Upper lobe of left lung (tissue), 6 donors: Measurements from ENCODE around the gene GLOD5. TPM values are rescaled to one million over a fixed set of nuclear protein-coding genes. Genes with fewer than 3 reads are reported as not detected.

ENCODE experiments used
- ATAC-seq, 2 donors: fragments of 200-7000 bp; cut with Tn5 transposase; one replicate each; pipeline ENCODE4 v1.9.1; 2022; ENCODE audit warnings: mild to moderate bottlenecking in 2 of 2, moderate library complexity in 2 of 2; ENCODE audit not compliant: low FRiP score in 2 of 2
- DNase-seq, 2 donors: peaks; one replicate each; pipeline ENCODE4 v3.0.0-alpha.2; 2019 to 2020
- H3K27ac ChIP-seq, 4 donors: fragments of 200-600 bp; sonication (generic); one replicate each; pipeline ENCODE4 v1.5.1; 2016 to 2019
- H3K27me3 ChIP-seq, 4 donors: fragments of 200-600 bp; sonication (generic); one replicate each; pipeline ENCODE4 v1.5.1; 2017 to 2019
- H3K36me3 ChIP-seq, 4 donors: fragments of 200-600 bp; sonication (generic); one replicate each; pipeline ENCODE4 v1.5.1; 2016 to 2019
- H3K4me1 ChIP-seq, 4 donors: fragments of 200-600 bp; sonication (generic); one replicate each; pipeline ENCODE4 v1.5.1; 2018 to 2019
- H3K4me3 ChIP-seq, 4 donors: fragments of 200-600 bp; sonication (generic); one replicate each; pipeline ENCODE4 v1.5.1; 2017 to 2019; ENCODE audit warnings: mild to moderate bottlenecking in 2 of 4, moderate library complexity in 1 of 4
- H3K9me3 ChIP-seq, 4 donors: fragments of 200-600 bp; sonication (generic); one replicate each; pipeline ENCODE4 v1.5.1; 2018 to 2019
- EP300 ChIP-seq, 4 donors: sonication (generic); formaldehyde crosslinking; IDR thresholded peaks; one replicate each; pipeline ENCODE4 v1.5.1; 2017; ENCODE audit warnings: antibody characterized with exemption in 4 of 4, control low read depth in 2 of 4
- POLR2A ChIP-seq, 4 donors: fragments of 450-650 bp; IDR thresholded peaks; one replicate each; pipeline ENCODE4 v1.5.1; 2016 to 2017; ENCODE audit warnings: antibody characterized with exemption in 4 of 4, mild to moderate bottlenecking in 2 of 4
- POLR2AphosphoS5 ChIP-seq, 2 donors: sonication (generic); formaldehyde crosslinking; IDR thresholded peaks; one replicate each; pipeline ENCODE4 v1.5.1; 2017; ENCODE audit warnings: antibody characterized with exemption in 2 of 2
- WGBS, 2 donors: methylation state at CpG; one replicate each; pipeline ENCODE4 v1.1.5; 2017 to 2018; 5-methylcytosine and 5-hydroxymethylcytosine counted together
- small RNA-seq, 4 donors: library from RNA; depleted of rRNA; stranded (forward); fragments of <200 nt; gene quantifications; one replicate each; pipeline ENCODE3, GENCODE V24; 2016
- total RNA-seq, 6 donors: library from RNA; depleted of rRNA in 4 of 6; stranded (reverse); fragments of >200 nt in 4 of 6; gene quantifications; one replicate each; pipeline versions ENCODE4 v1.1.0 to v1.2.1, GENCODE V29; 2016 to 2021
- TF ChIP-seq, protein P1 (sequence below), 6 experiments: fragments of 450-650 bp in 4 of 6; fragments of 200-600 bp in 2 of 6; sonication (generic) in 2 of 6; IDR thresholded peaks; one replicate each; pipeline ENCODE4 v1.5.1; 2016 to 2019; ENCODE audit warnings: antibody characterized with exemption in 6 of 6
- donor health status: DM: no; HTN: no; CAD: no; lungs with moderate emphysema.
- donor health status: DM: no; HTN: yes; CAD: no; lungs with severe emphysema.

The GLOD5 gene
- total RNA-seq, 6 donors from 2014 or later = 1.1 to 2.1 (median 2.0) TPM; not detected in 2

DNA sequence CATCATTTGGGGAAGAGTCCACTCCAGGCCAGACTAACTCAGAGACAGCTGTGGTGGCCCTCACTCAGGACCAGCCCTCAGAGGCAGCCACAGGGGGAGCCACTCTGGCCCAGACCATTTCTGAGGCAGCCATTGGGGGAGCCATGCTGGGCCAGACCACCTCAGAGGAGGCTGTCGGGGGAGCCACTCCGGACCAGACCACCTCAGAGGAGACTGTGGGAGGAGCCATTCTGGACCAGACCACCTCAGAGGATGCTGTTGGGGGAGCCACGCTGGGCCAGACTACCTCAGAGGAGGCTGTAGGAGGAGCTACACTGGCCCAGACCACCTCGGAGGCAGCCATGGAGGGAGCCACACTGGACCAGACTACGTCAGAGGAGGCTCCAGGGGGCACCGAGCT, 61.5 kb downstream of the GLOD5 start:
- Histone ChIP-seq H3K4me1 (no peaks in the 10 kb centered on the region), H3K9me3 (peaks cover 0 to 18% (median 0%) of the 10 kb centered on the region in 4 donors), H3K27ac (no peak overlapping the region), H3K36me3 (peaks cover 0 to 33% (median 11%) of the 10 kb centered on the region in 4 donors), H3K4me3 (no peak overlapping the region), H3K27me3 (no peaks in the 10 kb centered on the region)
- ATAC-seq (no peak), DNase-seq (no peak)
- 88% methylated on average over 6 of the region's 6 CpGs; no CpG with 5 or more reads in 1 of the 2 donors for WGBS, 2 donors
- TF ChIP-seq POLR2AphosphoS5 (IDR thresholded peaks at IDR 0.05) = no peak
- TF ChIP-seq, protein P1, sequence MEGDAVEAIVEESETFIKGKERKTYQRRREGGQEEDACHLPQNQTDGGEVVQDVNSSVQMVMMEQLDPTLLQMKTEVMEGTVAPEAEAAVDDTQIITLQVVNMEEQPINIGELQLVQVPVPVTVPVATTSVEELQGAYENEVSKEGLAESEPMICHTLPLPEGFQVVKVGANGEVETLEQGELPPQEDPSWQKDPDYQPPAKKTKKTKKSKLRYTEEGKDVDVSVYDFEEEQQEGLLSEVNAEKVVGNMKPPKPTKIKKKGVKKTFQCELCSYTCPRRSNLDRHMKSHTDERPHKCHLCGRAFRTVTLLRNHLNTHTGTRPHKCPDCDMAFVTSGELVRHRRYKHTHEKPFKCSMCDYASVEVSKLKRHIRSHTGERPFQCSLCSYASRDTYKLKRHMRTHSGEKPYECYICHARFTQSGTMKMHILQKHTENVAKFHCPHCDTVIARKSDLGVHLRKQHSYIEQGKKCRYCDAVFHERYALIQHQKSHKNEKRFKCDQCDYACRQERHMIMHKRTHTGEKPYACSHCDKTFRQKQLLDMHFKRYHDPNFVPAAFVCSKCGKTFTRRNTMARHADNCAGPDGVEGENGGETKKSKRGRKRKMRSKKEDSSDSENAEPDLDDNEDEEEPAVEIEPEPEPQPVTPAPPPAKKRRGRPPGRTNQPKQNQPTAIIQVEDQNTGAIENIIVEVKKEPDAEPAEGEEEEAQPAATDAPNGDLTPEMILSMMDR (IDR thresholded peaks at IDR 0.05) = no peak
- no peak for TF ChIP-seq EP300 (IDR thresholded peaks at IDR 0.05)
- no peak for TF ChIP-seq POLR2A (IDR thresholded peaks at IDR 0.05)

Small RNAs within 50 kb of the gene (small RNA-seq; reads per million reads assigned to genes)
- gene RNU6-1056P (0 reads per million in 4 donors), gene RNU6-29P (0 reads per million in 4 donors)

Other genes with a start within 250 kb of the GLOD5 start
- gene EBP, start 239.9 kb upstream of the GLOD5 start, total RNA-seq = 100 to 1,000 TPM in 2 of 6 donors, 10 to 100 TPM in 4; 21.0 to 101 (median 74.9) TPM
- gene TBC1D25, start 222.0 kb upstream of the GLOD5 start, total RNA-seq = 10 to 100 TPM; 15.2 to 26.4 (median 18.8) TPM
- 100 to 1,000 TPM; 129 to 486 (median 187) TPM for gene RBM3, start 187.3 kb upstream of the GLOD5 start, total RNA-seq
- gene WDR13, start 164.3 kb upstream of the GLOD5 start, total RNA-seq = 100 to 1,000 TPM in 5 of 6 donors, 10 to 100 TPM in 1; 71.2 to 185 (median 141) TPM
- gene WAS, start 77.9 kb upstream of the GLOD5 start, total RNA-seq = 10 to 100 TPM; 11.7 to 46.0 (median 33.9) TPM
- 1 to 10 TPM; 1.2 to 7.3 (median 6.0) TPM for gene SUV39H1, start 65.0 kb upstream of the GLOD5 start, total RNA-seq
- 1 to 10 TPM in 4 of 6 donors, under 1 TPM in 1, not detected in 1; 0.49 to 3.1 (median 1.6) TPM for gene GATA1, start 24.8 kb downstream of the GLOD5 start, total RNA-seq
- 100 to 1,000 TPM in 2 of 6 donors, 10 to 100 TPM in 4; 59.1 to 171 (median 86.0) TPM for gene HDAC6, start 40.3 kb downstream of the GLOD5 start, total RNA-seq
- gene ERAS, start 64.8 kb downstream of the GLOD5 start, total RNA-seq = not detected
- 1 to 10 TPM; 1.0 to 7.5 (median 2.3) TPM for gene PCSK1N, start 73.9 kb downstream of the GLOD5 start, total RNA-seq
- gene TIMM17B, start 136.0 kb downstream of the GLOD5 start, total RNA-seq = 10 to 100 TPM; 29.6 to 49.6 (median 42.6) TPM
- 10 to 100 TPM; 49.1 to 76.9 (median 65.2) TPM for gene PQBP1, start 136.2 kb downstream of the GLOD5 start, total RNA-seq
- 10 to 100 TPM in 5 of 6 donors, 1 to 10 TPM in 1; 5.2 to 32.0 (median 23.3) TPM for gene SLC35A2, start 149.9 kb downstream of the GLOD5 start, total RNA-seq
- gene PIM2, start 157.3 kb downstream of the GLOD5 start, total RNA-seq = 10 to 100 TPM; 16.3 to 36.1 (median 26.2) TPM
- 100 to 1,000 TPM in 1 of 6 donors, 10 to 100 TPM in 5; 40.1 to 101 (median 49.6) TPM for gene OTUD5, start 195.9 kb downstream of the GLOD5 start, total RNA-seq
- 1 to 10 TPM in 3 of 6 donors, under 1 TPM in 3; 0.61 to 3.1 (median 1.2) TPM for gene KCND1, start 210.1 kb downstream of the GLOD5 start, total RNA-seq
- gene GRIPAP1, start 240.5 kb downstream of the GLOD5 start, total RNA-seq = 100 to 1,000 TPM in 1 of 6 donors, 10 to 100 TPM in 5; 37.5 to 140 (median 50.8) TPM